ENCODE results near the gene WDR5B. TPM values are rescaled to one million over a fixed set of nuclear protein-coding genes. Genes with fewer than 3 reads are reported as not detected.

Gene WDR5B
- total and polyA plus RNA-seq, 2 of the 8 experiments (the other 6 are each of a cell fraction or from before 2014, with no cell fraction given): 1.9 to 3.5 TPM

DNA sequence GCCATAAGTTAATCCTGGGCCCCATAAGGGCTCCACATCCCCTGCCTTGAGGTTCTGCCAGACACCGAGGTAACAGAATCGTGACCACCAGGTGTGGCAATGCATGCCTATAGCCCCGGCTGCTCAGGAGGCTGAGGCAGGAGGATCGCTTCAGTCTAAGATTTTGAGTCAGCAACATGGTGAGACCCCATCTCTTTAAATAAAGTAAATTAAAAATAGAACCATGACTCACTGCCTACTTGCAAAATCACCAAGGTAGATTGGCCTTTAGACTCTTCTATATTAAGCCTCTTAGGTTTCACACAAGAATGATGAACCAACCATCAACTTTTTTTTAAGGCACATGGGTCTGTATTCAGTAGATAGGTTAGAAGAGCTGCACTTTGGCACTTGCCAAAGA lies 9.7 kb downstream of the WDR5B start:
- 87% methylated on average over 4 of the region's 4 CpGs; no CpG with 5 or more reads in 1 of the 2 experiments for WGBS, 2 experiments (ENCODE audit: extremely low coverage in 1 of 2, insufficient coverage in 1 of 2, insufficient read length in 1 of 2, insufficient replicate concordance in 2 of 2, low coverage in 1 of 2, low lambda C conversion rate in 2 of 2, missing lambda C conversion rate in 1 of 2)
- no peak overlapping the region for H3K4me3 ChIP-seq (ENCODE audit: extremely low read depth in 1 of 4, insufficient read depth in 2 of 4, low read depth in 3 of 4, low read length in 4 of 4)
- ChIA-PET POLR2A (ENCODE audit: partially characterized antibody) (interaction anchor here (1.5 kb wide), 1 partner anchor 10 kb away, joined by 6 read pairs; the partner anchor contains the start of gene WDR5B), CTCF (ENCODE audit: partially characterized antibody) (interaction anchor here (1.6 kb wide), 1 partner anchor 10 kb away, joined by 9 read pairs; the partner anchor contains the start of gene WDR5B)
- no peak overlapping the region for H2AFZ ChIP-seq (ENCODE audit: low read length)
- H2BK5ac ChIP-seq (ENCODE audit: low read depth, low read length): no peak overlapping the region
- H3K9ac ChIP-seq (replicated peaks in 1 of 4; ENCODE audit: extremely low read depth in 1 of 4, low read depth in 3 of 4, low read length in 3 of 4): no peak overlapping the region
- peaks cover 2 to 34% (median 28%) of the 10 kb centered on the region in 4 experiments for H3K36me3 ChIP-seq (ENCODE audit: control insufficient read depth in 2 of 4, insufficient read depth in 4 of 4, low read length in 3 of 4)
- no peak overlapping the region for H3K18ac ChIP-seq (ENCODE audit: extremely low read depth, low read length)
- H3K27ac ChIP-seq (ENCODE audit: low read depth, low read length): no peak overlapping the region
- no peak for FAIRE-seq
- no peak overlapping the region for H2BK12ac ChIP-seq (ENCODE audit: low read depth, low read length)
- H3K14ac ChIP-seq (ENCODE audit: insufficient read length): no peak overlapping the region
- H3K56ac ChIP-seq (replicated peaks; ENCODE audit: insufficient read length, low read depth, low read length): no peak overlapping the region
- H4K8ac ChIP-seq (ENCODE audit: extremely low read depth, insufficient read depth, low read length): no peak overlapping the region
- no peak overlapping the region for H3K4me2 ChIP-seq (ENCODE audit: insufficient read depth in 1 of 2, low read depth in 2 of 2, low read length in 2 of 2)
- no peak overlapping the region for H2BK15ac ChIP-seq (ENCODE audit: low read length)
- no peak overlapping the region for H2BK20ac ChIP-seq (ENCODE audit: low read length)
- H3K23ac ChIP-seq (ENCODE audit: insufficient read length): no peak overlapping the region
- no peak for DNase-seq (ENCODE audit: low read depth in 1 of 2, low spot score in 2 of 2)
- no peaks in the 10 kb centered on the region for H3K23me2 ChIP-seq (ENCODE audit: low read depth, low read length)
- H2BK120ac ChIP-seq (replicated peaks; ENCODE audit: low read depth, low read length): no peak overlapping the region
- no peaks in the 10 kb centered on the region for H3K79me2 ChIP-seq (ENCODE audit: control insufficient read depth in 1 of 2, insufficient read depth in 2 of 2, low read length in 2 of 2)
- H3K27me3 ChIP-seq (replicated peaks in 1 of 4; ENCODE audit: control insufficient read depth in 3 of 4, extremely low read depth in 1 of 4, insufficient read depth in 3 of 4, low read length in 3 of 4): no peaks in the 10 kb centered on the region
- H2AK5ac ChIP-seq (ENCODE audit: low read depth, low read length): no peak overlapping the region
- H3K4ac ChIP-seq (replicated peaks; ENCODE audit: insufficient read length, low read depth, low read length): no peak overlapping the region
- no peaks in the 10 kb centered on the region for H3K9me3 ChIP-seq (ENCODE audit: insufficient read depth in 2 of 2, low read depth in 1 of 2, low read length in 1 of 2)
- H4K91ac ChIP-seq (replicated peaks; ENCODE audit: insufficient read length, low read length): no peak overlapping the region
- no peaks in the 10 kb centered on the region for H3K79me1 ChIP-seq (ENCODE audit: low read depth, low read length)
- no peaks in the 10 kb centered on the region for H4K20me1 ChIP-seq (replicated peaks in 1 of 2; ENCODE audit: control insufficient read depth in 1 of 2, insufficient read depth in 2 of 2, low read length in 2 of 2)
- H4K5ac ChIP-seq (ENCODE audit: insufficient read length, low read depth, low read length): no peak overlapping the region
- H3K4me1 ChIP-seq (replicated peaks in 1 of 4; ENCODE audit: control insufficient read depth in 3 of 4, insufficient read depth in 4 of 4, low read length in 3 of 4): no peaks in the 10 kb centered on the region
- TF ChIP-seq CHD2 (IDR thresholded peaks at IDR 0.05; ENCODE audit: low read length): no peak
- TF ChIP-seq NANOG (IDR thresholded peaks at IDR 0.05; ENCODE audit: insufficient read depth, low read depth, low read length, poor library complexity, severe bottlenecking): no peak
